DOHH2 (cell line): ENCODE results near the gene ESYT3.

Experiments used
- CTCF ChIP-seq: fragments of 200-600 bp; sonication (generic); IDR thresholded peaks from one replicate; pipeline ENCODE4 v1.5.1; 2014; ENCODE audit warnings: antibody characterized with exemption, mild to moderate bottlenecking, low read depth, low read length; ENCODE audit not compliant: poor library complexity, severe bottlenecking
- EZH2phosphoT487 ChIP-seq: fragments of 200-600 bp; sonication (generic); IDR thresholded peaks from 2 replicates; pipeline ENCODE4 v1.6.1; 2017; ENCODE audit warnings: borderline replicate concordance, mild to moderate bottlenecking, antibody characterized with exemption, low read length, moderate library complexity, mixed read lengths

- TF ChIP-seq CTCF (no peak), EZH2phosphoT487 (no peak)
Observed at GRCh38 chr3:138400651-138401070, 33.8 kb upstream of the ESYT3 start.
